ENCODE data around the gene ACAA2. TPM values are rescaled to one million over a fixed set of nuclear protein-coding genes. Genes with fewer than 3 reads are reported as not detected.
A peak's percentile ranks its signal among the peaks of the same experiment; 100 is the strongest.

Gene ACAA2
- total and polyA plus RNA-seq, 4 donors = 55.6 to 1,315 (median 646) TPM

DNA sequence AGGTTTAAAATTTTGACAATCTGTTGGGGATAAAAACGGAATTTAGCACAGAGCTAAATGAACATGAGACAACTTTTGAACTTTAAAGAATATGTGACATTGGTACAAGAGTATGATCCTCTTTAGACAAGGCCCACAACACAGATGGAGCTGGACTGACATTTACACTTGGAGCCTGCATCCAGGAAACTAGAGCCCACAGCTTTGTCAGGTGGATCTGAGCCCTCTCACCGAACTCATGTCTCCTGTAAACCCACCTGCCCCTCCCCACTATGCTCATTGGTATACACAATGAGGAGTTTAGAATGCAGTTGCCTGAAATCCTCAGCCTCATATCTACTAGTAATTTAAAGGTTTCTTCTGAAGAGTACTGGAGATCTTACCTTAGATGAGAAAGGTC is 22.1 kb upstream of the ACAA2 start:
- Histone ChIP-seq H3K27ac (ENCODE audit: low read depth in 1 of 2, low read length in 2 of 2) (peak overlapping the region; percentile 25 to 88), H3K4me3 (ENCODE audit: low read depth in 1 of 3, low read length in 3 of 3) (no peak overlapping the region), H3K27me3 (ENCODE audit: control insufficient read depth in 4 of 4, insufficient read depth in 4 of 4, low read length in 3 of 4) (no peaks in the 10 kb centered on the region), H3K36me3 (ENCODE audit: control insufficient read depth in 4 of 4, insufficient read depth in 3 of 4, low read depth in 1 of 4, low read length in 3 of 4) (no peaks in the 10 kb centered on the region), H3K9ac (ENCODE audit: low read depth in 1 of 2, low read length in 2 of 2) (no peak overlapping the region), H3K9me3 (ENCODE audit: control insufficient read depth in 4 of 4, low read length in 3 of 4) (peaks cover 0 to 4% (median 1%) of the 10 kb centered on the region in 4 donors), H3K4me1 (ENCODE audit: control insufficient read depth in 4 of 4, insufficient read depth in 4 of 4, low read length in 3 of 4) (peaks cover 14 to 78% (median 49%) of the 10 kb centered on the region in 4 donors)
- no peak for DNase-seq (ENCODE audit: low spot score)
- TF ChIP-seq, protein P1, sequence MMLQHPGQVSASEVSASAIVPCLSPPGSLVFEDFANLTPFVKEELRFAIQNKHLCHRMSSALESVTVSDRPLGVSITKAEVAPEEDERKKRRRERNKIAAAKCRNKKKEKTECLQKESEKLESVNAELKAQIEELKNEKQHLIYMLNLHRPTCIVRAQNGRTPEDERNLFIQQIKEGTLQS (IDR thresholded peaks at IDR 0.05) = no peak
- TF ChIP-seq, protein P2, sequence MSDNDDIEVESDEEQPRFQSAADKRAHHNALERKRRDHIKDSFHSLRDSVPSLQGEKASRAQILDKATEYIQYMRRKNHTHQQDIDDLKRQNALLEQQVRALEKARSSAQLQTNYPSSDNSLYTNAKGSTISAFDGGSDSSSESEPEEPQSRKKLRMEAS (IDR thresholded peaks at IDR 0.05) = no peak
- 71% methylated on average over 2 of the region's 2 CpGs for WGBS

DNA sequence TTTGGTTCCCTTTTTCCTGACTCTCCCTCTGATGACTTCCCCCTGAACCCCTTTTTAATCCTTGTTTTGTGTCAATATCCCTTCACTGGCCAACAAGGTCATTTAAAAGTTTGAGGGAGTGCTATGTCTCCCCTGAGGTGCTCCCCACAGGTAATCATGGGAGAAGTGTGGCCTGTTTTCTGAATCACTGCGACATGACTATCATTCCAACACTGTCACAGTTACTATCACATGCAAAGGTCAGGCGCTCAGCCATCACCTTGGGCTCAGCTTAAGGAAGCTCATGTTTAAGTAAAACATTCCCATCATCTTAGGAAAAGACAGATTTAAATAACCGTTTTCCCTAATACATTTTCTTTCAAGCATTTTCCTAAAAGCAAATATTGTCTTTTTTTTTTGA is 20.9 kb upstream of the ACAA2 start:
- Histone ChIP-seq H3K9ac (ENCODE audit: low read depth in 1 of 2, low read length in 2 of 2) (peak overlapping the region in 1 of 2 donors; percentile 76), H3K36me3 (ENCODE audit: control insufficient read depth in 4 of 4, insufficient read depth in 3 of 4, low read depth in 1 of 4, low read length in 3 of 4) (no peaks in the 10 kb centered on the region), H3K4me3 (ENCODE audit: low read depth in 1 of 3, low read length in 3 of 3) (peak overlapping the region in 1 of 3 donors; percentile 9), H3K9me3 (ENCODE audit: control insufficient read depth in 4 of 4, low read length in 3 of 4) (peaks cover 0 to 7% (median 1%) of the 10 kb centered on the region in 4 donors), H3K27me3 (ENCODE audit: control insufficient read depth in 4 of 4, insufficient read depth in 4 of 4, low read length in 3 of 4) (no peaks in the 10 kb centered on the region), H3K27ac (ENCODE audit: low read depth in 1 of 2, low read length in 2 of 2) (peak overlapping the region; percentile 78 to 88), H3K4me1 (ENCODE audit: control insufficient read depth in 4 of 4, insufficient read depth in 4 of 4, low read length in 3 of 4) (peaks cover 14 to 73% (median 49%) of the 10 kb centered on the region in 4 donors)
- no peak for DNase-seq (ENCODE audit: low spot score)
- 46% methylated on average over 3 of the region's 3 CpGs for WGBS
- TF ChIP-seq HNF4G (IDR thresholded peaks at IDR 0.05) (no peak), YY1 (IDR thresholded peaks at IDR 0.05) (peak; percentile 15), TAF1 (conservative IDR thresholded peaks at IDR 0.05) (no peak)

DNA sequence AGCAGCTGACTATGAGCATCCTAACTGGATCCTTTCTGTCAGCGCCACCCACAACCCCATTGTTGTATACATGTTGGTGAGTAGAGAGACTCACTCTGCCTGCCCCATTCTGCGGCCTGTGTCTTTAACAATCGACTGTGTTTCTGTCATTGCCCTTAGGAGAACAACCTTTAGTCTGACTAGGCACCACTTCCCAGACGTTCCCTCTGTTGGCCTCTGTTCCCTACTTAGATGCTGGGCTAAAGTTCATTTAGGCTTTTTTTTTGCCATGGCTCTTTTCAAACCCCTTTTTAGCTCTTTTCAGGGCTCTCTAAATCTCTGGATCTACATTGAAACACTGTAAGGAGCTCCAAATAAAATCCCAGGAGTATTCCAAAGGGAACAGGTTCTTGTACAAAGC is 20.5 kb upstream of the ACAA2 start:
- no peak overlapping the region for H3K4me3 ChIP-seq (ENCODE audit: low read depth in 1 of 3, low read length in 3 of 3)
- H3K27me3 ChIP-seq (ENCODE audit: control insufficient read depth in 4 of 4, insufficient read depth in 4 of 4, low read length in 3 of 4) = no peaks in the 10 kb centered on the region
- peak overlapping the region in 1 of 2 donors; percentile 76 for H3K9ac ChIP-seq (ENCODE audit: low read depth in 1 of 2, low read length in 2 of 2)
- peak overlapping the region; percentile 78 to 88 for H3K27ac ChIP-seq (ENCODE audit: low read depth in 1 of 2, low read length in 2 of 2)
- peaks cover 14 to 70% (median 48%) of the 10 kb centered on the region in 4 donors for H3K4me1 ChIP-seq (ENCODE audit: control insufficient read depth in 4 of 4, insufficient read depth in 4 of 4, low read length in 3 of 4)
- peaks cover 0 to 7% (median 1%) of the 10 kb centered on the region in 4 donors for H3K9me3 ChIP-seq (ENCODE audit: control insufficient read depth in 4 of 4, low read length in 3 of 4)
- DNase-seq (ENCODE audit: low spot score) = no peak
- H3K36me3 ChIP-seq (ENCODE audit: control insufficient read depth in 4 of 4, insufficient read depth in 3 of 4, low read depth in 1 of 4, low read length in 3 of 4) = no peaks in the 10 kb centered on the region
- WGBS = 42% methylated on average over 4 of the region's 4 CpGs
- TF ChIP-seq TAF1 (conservative IDR thresholded peaks at IDR 0.05) (no peak), EGR1 (IDR thresholded peaks at IDR 0.05; ENCODE audit: low read depth in 2 of 2) (no peak), HNF4A (conservative IDR thresholded peaks at IDR 0.05) (peak; percentile 88 to 94), YY1 (IDR thresholded peaks at IDR 0.05) (peak; percentile 67), SP1 (IDR thresholded peaks at IDR 0.05) (peak; percentile 92), NR2F2 (IDR thresholded peaks at IDR 0.05) (peak; percentile 10), RAD21 (IDR thresholded peaks at IDR 0.05) (peak; percentile 25 to 43), JUND (IDR thresholded peaks at IDR 0.05) (peak; percentile 46 to 68), RXRA (IDR thresholded peaks at IDR 0.05) (peak; percentile 91 to 94), HNF4G (IDR thresholded peaks at IDR 0.05) (peak; percentile 65)
- TF ChIP-seq, protein P1 (IDR thresholded peaks at IDR 0.05) = no peak
- TF ChIP-seq, protein P3, sequence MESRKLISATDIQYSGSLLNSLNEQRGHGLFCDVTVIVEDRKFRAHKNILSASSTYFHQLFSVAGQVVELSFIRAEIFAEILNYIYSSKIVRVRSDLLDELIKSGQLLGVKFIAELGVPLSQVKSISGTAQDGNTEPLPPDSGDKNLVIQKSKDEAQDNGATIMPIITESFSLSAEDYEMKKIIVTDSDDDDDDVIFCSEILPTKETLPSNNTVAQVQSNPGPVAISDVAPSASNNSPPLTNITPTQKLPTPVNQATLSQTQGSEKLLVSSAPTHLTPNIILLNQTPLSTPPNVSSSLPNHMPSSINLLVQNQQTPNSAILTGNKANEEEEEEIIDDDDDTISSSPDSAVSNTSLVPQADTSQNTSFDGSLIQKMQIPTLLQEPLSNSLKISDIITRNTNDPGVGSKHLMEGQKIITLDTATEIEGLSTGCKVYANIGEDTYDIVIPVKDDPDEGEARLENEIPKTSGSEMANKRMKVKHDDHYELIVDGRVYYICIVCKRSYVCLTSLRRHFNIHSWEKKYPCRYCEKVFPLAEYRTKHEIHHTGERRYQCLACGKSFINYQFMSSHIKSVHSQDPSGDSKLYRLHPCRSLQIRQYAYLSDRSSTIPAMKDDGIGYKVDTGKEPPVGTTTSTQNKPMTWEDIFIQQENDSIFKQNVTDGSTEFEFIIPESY (IDR thresholded peaks at IDR 0.05) = peak; percentile 51
- TF ChIP-seq, protein P4, sequence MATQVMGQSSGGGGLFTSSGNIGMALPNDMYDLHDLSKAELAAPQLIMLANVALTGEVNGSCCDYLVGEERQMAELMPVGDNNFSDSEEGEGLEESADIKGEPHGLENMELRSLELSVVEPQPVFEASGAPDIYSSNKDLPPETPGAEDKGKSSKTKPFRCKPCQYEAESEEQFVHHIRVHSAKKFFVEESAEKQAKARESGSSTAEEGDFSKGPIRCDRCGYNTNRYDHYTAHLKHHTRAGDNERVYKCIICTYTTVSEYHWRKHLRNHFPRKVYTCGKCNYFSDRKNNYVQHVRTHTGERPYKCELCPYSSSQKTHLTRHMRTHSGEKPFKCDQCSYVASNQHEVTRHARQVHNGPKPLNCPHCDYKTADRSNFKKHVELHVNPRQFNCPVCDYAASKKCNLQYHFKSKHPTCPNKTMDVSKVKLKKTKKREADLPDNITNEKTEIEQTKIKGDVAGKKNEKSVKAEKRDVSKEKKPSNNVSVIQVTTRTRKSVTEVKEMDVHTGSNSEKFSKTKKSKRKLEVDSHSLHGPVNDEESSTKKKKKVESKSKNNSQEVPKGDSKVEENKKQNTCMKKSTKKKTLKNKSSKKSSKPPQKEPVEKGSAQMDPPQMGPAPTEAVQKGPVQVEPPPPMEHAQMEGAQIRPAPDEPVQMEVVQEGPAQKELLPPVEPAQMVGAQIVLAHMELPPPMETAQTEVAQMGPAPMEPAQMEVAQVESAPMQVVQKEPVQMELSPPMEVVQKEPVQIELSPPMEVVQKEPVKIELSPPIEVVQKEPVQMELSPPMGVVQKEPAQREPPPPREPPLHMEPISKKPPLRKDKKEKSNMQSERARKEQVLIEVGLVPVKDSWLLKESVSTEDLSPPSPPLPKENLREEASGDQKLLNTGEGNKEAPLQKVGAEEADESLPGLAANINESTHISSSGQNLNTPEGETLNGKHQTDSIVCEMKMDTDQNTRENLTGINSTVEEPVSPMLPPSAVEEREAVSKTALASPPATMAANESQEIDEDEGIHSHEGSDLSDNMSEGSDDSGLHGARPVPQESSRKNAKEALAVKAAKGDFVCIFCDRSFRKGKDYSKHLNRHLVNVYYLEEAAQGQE (IDR thresholded peaks at IDR 0.05) = peak; percentile 22
- TF ChIP-seq, protein P2 (IDR thresholded peaks at IDR 0.05) = peak; percentile 65
